ENCODE data around the gene KCNAB1. TPM values are rescaled to one million over a fixed set of nuclear protein-coding genes. Genes with fewer than 3 reads are reported as not detected.

The KCNAB1 gene
- total RNA-seq, 1 experiment from 2014 or later: not detected

DNA sequence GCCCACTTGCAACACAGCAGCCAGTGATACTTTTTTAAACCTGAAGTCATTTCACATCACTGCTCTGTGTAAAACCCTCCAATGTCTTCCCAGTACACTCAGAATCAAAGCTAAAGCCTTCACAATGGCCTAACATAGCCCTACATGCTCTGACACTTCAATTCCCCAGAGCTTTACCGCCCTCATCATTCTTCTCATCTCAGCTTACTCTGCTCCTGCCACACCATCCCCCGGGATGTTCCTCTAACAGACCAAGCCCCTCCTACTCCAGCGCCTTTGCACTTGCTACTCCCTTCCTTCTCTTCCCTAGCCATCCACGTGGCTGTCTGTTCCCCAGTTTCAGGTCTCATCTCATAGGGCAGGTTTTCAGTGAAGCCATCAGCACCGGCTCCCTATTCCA is 240.6 kb downstream of the KCNAB1 start:
- Histone ChIP-seq H3K36me3 (ENCODE audit: control insufficient read depth in 1 of 2, insufficient read depth in 2 of 2, low read length in 2 of 2) (no peaks in the 10 kb centered on the region), H4K20me1 (ENCODE audit: insufficient read depth) (no peaks in the 10 kb centered on the region), H3K4me1 (ENCODE audit: control insufficient read depth in 1 of 2, insufficient read depth in 2 of 2, low read length in 2 of 2) (peaks cover 0 to 9% of the 10 kb centered on the region in 2 experiments; a peak in 1 of 4 replicates), H3K4me3 (replicated peaks in 1 of 2; ENCODE audit: low read depth in 1 of 2, low read length in 2 of 2) (no peak overlapping the region), H3K27me3 (ENCODE audit: insufficient read depth, low read length) (no peaks in the 10 kb centered on the region), H3K9ac (ENCODE audit: low read length) (no peak overlapping the region), H3K79me2 (ENCODE audit: insufficient read depth, low read length) (no peaks in the 10 kb centered on the region), H3K4me2 (ENCODE audit: low read length) (no peak overlapping the region), H3K27ac (ENCODE audit: low read depth, low read length) (no peak overlapping the region), H3K9me2 (ENCODE audit: insufficient read depth) (no peaks in the 10 kb centered on the region), H2AFZ (ENCODE audit: low read depth, low read length, poor library complexity, severe bottlenecking) (no peak overlapping the region), H3K9me3 (ENCODE audit: control insufficient read depth in 1 of 2, insufficient read depth in 1 of 2, low read depth in 1 of 2, low read length in 2 of 2) (no peaks in the 10 kb centered on the region)
- no TSS peak for BruUV-seq (replicated peaks)
- ATAC-seq: no peak
- CTCF ChIA-PET: no interaction called here
- TF ChIP-seq, protein P1, sequence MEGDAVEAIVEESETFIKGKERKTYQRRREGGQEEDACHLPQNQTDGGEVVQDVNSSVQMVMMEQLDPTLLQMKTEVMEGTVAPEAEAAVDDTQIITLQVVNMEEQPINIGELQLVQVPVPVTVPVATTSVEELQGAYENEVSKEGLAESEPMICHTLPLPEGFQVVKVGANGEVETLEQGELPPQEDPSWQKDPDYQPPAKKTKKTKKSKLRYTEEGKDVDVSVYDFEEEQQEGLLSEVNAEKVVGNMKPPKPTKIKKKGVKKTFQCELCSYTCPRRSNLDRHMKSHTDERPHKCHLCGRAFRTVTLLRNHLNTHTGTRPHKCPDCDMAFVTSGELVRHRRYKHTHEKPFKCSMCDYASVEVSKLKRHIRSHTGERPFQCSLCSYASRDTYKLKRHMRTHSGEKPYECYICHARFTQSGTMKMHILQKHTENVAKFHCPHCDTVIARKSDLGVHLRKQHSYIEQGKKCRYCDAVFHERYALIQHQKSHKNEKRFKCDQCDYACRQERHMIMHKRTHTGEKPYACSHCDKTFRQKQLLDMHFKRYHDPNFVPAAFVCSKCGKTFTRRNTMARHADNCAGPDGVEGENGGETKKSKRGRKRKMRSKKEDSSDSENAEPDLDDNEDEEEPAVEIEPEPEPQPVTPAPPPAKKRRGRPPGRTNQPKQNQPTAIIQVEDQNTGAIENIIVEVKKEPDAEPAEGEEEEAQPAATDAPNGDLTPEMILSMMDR (IDR thresholded peaks at IDR 0.05 in 2 of 3, conservative IDR thresholded peaks at IDR 0.05 in 1 of 3; ENCODE audit: borderline replicate concordance in 1 of 3, insufficient read depth in 1 of 3, low read depth in 2 of 3, low read length in 2 of 3): no peak
- TF ChIP-seq ZFX (IDR thresholded peaks at IDR 0.05): no peak
- TF ChIP-seq, protein P2, sequence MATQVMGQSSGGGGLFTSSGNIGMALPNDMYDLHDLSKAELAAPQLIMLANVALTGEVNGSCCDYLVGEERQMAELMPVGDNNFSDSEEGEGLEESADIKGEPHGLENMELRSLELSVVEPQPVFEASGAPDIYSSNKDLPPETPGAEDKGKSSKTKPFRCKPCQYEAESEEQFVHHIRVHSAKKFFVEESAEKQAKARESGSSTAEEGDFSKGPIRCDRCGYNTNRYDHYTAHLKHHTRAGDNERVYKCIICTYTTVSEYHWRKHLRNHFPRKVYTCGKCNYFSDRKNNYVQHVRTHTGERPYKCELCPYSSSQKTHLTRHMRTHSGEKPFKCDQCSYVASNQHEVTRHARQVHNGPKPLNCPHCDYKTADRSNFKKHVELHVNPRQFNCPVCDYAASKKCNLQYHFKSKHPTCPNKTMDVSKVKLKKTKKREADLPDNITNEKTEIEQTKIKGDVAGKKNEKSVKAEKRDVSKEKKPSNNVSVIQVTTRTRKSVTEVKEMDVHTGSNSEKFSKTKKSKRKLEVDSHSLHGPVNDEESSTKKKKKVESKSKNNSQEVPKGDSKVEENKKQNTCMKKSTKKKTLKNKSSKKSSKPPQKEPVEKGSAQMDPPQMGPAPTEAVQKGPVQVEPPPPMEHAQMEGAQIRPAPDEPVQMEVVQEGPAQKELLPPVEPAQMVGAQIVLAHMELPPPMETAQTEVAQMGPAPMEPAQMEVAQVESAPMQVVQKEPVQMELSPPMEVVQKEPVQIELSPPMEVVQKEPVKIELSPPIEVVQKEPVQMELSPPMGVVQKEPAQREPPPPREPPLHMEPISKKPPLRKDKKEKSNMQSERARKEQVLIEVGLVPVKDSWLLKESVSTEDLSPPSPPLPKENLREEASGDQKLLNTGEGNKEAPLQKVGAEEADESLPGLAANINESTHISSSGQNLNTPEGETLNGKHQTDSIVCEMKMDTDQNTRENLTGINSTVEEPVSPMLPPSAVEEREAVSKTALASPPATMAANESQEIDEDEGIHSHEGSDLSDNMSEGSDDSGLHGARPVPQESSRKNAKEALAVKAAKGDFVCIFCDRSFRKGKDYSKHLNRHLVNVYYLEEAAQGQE (IDR thresholded peaks at IDR 0.05; ENCODE audit: low read depth): no peak
- TF ChIP-seq, protein P3, sequence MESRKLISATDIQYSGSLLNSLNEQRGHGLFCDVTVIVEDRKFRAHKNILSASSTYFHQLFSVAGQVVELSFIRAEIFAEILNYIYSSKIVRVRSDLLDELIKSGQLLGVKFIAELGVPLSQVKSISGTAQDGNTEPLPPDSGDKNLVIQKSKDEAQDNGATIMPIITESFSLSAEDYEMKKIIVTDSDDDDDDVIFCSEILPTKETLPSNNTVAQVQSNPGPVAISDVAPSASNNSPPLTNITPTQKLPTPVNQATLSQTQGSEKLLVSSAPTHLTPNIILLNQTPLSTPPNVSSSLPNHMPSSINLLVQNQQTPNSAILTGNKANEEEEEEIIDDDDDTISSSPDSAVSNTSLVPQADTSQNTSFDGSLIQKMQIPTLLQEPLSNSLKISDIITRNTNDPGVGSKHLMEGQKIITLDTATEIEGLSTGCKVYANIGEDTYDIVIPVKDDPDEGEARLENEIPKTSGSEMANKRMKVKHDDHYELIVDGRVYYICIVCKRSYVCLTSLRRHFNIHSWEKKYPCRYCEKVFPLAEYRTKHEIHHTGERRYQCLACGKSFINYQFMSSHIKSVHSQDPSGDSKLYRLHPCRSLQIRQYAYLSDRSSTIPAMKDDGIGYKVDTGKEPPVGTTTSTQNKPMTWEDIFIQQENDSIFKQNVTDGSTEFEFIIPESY (IDR thresholded peaks at IDR 0.05; ENCODE audit: extremely low read depth, insufficient replicate concordance, low read length): no peak
- TF ChIP-seq EZH2 (IDR thresholded peaks at IDR 0.05): no peak
- no peak for TF ChIP-seq CEBPB (IDR thresholded peaks at IDR 0.05; ENCODE audit: low read depth)
- no peak for TF ChIP-seq POLR2AphosphoS5 (IDR thresholded peaks at IDR 0.05; ENCODE audit: low read depth, low read length)
- no peak for TF ChIP-seq FOSL1 (IDR thresholded peaks at IDR 0.05; ENCODE audit: low read depth)
- no peak for TF ChIP-seq SIN3A (IDR thresholded peaks at IDR 0.05; ENCODE audit: low read depth)
- TF ChIP-seq SRF (IDR thresholded peaks at IDR 0.05; ENCODE audit: low read depth): no peak
- TF ChIP-seq, protein P4, sequence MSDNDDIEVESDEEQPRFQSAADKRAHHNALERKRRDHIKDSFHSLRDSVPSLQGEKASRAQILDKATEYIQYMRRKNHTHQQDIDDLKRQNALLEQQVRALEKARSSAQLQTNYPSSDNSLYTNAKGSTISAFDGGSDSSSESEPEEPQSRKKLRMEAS (IDR thresholded peaks at IDR 0.05): no peak
- TF ChIP-seq, protein P5, sequence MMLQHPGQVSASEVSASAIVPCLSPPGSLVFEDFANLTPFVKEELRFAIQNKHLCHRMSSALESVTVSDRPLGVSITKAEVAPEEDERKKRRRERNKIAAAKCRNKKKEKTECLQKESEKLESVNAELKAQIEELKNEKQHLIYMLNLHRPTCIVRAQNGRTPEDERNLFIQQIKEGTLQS (IDR thresholded peaks at IDR 0.05): no peak
- TF ChIP-seq SP1 (IDR thresholded peaks at IDR 0.05; ENCODE audit: low read depth): no peak
- TF ChIP-seq ELF1 (IDR thresholded peaks at IDR 0.05; ENCODE audit: borderline replicate concordance, low read depth): no peak
- TF ChIP-seq RAD21 (IDR thresholded peaks at IDR 0.05; ENCODE audit: low read depth): no peak
- TF ChIP-seq TCF7L2 (IDR thresholded peaks at IDR 0.05; ENCODE audit: borderline replicate concordance, extremely low read depth, insufficient read depth, insufficient read length): no peak
- no peak for TF ChIP-seq POLR2A (IDR thresholded peaks at IDR 0.05; ENCODE audit: borderline replicate concordance, extremely low read depth, insufficient read depth, insufficient read length)
- no peak for TF ChIP-seq CBX3 (IDR thresholded peaks at IDR 0.05; ENCODE audit: low read depth)
- no peak for TF ChIP-seq EZH2phosphoT487 (IDR thresholded peaks at IDR 0.05; ENCODE audit: borderline replicate concordance)
- no peak for TF ChIP-seq JUND (IDR thresholded peaks at IDR 0.05)
- POLR2A ChIA-PET: no interaction called here
- intact Hi-C loops (cut with micrococcal nuclease): no loop called here
- RAD21 ChIA-PET (ENCODE audit: low non-redundant PET in 1 of 2, low total read pairs in 2 of 2, uncharacterized antibody in 2 of 2, unreplicated experiment in 2 of 2): no interaction called here
- no peak for DNase-seq (ENCODE audit: low read depth, low spot score)

Measured in HCT116 (cell line).